ENCODE data around the gene LCNL1. TPM values are rescaled to one million over a fixed set of nuclear protein-coding genes. Genes with fewer than 3 reads are reported as not detected.

The LCNL1 gene
- total RNA-seq, 4 donors from 2014 or later = 0.28 to 0.83 TPM; not detected in 2

DNA sequence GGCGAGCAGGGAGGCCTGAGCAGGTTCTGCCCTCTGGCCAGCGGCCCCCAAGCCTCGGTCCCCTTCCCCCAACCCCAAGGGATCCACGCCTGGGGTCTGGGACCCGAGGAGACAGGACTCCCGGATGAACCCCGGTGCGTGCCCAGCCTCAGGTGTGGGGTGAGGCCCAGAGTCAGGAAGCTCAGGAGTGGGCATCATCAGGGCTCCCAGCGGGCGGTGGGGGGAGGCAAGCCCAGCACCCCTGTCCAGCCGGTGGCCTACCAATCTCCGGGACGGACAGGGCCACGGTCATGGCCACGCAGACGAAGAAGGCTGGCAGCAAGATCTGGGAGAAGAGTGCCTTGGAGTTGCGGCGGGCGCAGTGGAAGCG, 30.8 kb downstream of the LCNL1 start:
- DNase-seq = no peak
- H3K27me3 ChIP-seq = no peaks in the 10 kb centered on the region
- no peaks in the 10 kb centered on the region for H3K9me3 ChIP-seq
- H3K27ac ChIP-seq = no peak overlapping the region
- no peak overlapping the region for H3K4me3 ChIP-seq
- TF ChIP-seq, protein P1, sequence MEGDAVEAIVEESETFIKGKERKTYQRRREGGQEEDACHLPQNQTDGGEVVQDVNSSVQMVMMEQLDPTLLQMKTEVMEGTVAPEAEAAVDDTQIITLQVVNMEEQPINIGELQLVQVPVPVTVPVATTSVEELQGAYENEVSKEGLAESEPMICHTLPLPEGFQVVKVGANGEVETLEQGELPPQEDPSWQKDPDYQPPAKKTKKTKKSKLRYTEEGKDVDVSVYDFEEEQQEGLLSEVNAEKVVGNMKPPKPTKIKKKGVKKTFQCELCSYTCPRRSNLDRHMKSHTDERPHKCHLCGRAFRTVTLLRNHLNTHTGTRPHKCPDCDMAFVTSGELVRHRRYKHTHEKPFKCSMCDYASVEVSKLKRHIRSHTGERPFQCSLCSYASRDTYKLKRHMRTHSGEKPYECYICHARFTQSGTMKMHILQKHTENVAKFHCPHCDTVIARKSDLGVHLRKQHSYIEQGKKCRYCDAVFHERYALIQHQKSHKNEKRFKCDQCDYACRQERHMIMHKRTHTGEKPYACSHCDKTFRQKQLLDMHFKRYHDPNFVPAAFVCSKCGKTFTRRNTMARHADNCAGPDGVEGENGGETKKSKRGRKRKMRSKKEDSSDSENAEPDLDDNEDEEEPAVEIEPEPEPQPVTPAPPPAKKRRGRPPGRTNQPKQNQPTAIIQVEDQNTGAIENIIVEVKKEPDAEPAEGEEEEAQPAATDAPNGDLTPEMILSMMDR (IDR thresholded peaks at IDR 0.05) = no peak
- no peak for TF ChIP-seq POLR2A (IDR thresholded peaks at IDR 0.05)
- H3K36me3 ChIP-seq = peaks cover 0 to 66% (median 0%) of the 10 kb centered on the region in 3 donors
- H3K4me1 ChIP-seq = no peaks in the 10 kb centered on the region

DNA sequence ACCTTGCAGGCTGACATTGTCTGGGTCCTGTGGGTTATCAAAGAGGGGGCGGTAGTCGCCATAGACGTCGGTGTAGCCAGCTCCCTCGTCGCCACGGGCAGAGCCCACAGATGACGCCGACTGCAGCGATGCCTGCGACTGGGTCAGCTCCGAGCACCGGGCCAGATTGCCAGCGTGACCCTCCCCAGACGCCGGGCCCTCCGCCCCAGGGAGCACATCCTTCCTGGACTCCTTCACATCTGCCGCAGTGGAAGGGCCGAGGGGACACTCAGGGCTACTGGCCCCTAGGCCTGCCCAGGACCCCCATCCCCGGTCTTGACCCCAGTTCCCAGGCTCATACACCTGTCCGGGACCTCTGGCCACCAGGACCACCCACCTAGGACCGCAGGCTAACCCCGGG, 31.4 kb downstream of the LCNL1 start:
- DNase-seq = no peak
- Histone ChIP-seq H3K36me3 (peaks cover 0 to 62% (median 0%) of the 10 kb centered on the region in 3 donors), H3K4me1 (no peaks in the 10 kb centered on the region), H3K27ac (no peak overlapping the region), H3K4me3 (no peak overlapping the region), H3K27me3 (no peaks in the 10 kb centered on the region), H3K9me3 (no peaks in the 10 kb centered on the region)
- TF ChIP-seq, protein P1 (IDR thresholded peaks at IDR 0.05) = no peak
- no peak for TF ChIP-seq POLR2A (IDR thresholded peaks at IDR 0.05)

DNA sequence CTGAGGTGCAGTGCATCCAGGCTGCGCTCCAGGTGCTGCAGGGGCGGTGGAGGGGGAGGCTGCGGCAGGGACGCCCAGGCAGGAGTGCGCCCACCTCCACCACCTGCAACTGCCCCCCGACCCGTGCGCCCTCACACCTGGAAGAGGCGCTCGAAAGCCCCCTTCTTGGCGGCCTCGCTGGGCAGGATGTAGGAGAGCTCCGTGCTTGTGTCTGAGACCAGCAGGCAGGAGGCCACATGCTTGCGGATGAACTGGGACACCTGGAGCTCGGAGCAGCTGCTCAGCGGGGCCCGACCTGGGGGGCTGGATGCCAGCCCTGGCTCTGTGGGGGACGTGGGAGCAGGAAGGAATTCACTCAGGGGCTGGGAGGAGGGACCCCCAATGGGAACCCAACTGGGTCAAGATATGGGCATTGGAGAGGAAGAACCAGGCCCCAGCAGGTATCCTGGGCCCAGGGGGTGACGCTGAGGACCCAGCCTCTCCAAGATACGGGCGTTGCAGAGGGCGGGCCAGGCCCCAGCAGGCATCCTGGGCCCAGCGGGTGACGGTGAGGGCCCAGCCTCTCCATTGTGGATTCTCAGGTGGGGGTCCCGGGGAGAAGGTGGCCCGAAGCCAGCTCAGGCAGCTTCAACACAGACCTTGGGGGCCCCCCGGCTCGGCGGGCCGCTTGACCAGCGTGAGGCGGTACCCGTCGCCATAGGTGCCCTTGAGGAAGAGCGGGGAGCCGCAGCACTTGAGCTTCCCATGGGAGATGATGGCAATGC, 32.2 kb downstream of the LCNL1 start:
- H3K9me3 ChIP-seq = no peaks in the 10 kb centered on the region

DNA sequence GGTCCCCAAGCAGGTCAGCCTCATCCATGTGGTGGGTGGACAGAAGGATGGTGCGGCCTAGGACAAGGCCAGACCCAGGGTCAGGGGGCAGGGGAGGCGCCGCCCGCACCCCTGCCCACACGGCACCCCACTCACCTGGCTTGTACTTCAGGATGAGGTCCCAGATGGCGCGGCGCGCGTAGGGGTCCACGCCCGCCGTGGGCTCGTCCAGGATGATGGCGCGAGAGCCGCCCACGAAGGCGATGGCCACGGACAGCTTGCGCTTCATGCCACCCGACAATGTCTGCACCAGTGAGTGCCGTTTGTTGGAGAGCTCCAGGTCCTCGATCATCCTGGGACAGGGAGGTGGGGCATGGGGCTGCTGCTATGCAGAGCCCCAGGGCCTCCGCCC, 32.7 kb downstream of the LCNL1 start:
- no peak overlapping the region for H3K27ac ChIP-seq
- H3K4me3 ChIP-seq = no peak overlapping the region
- H3K9me3 ChIP-seq = no peaks in the 10 kb centered on the region
- DNase-seq = no peak
- TF ChIP-seq, protein P1 (IDR thresholded peaks at IDR 0.05) = no peak
- H3K4me1 ChIP-seq = no peaks in the 10 kb centered on the region
- no peaks in the 10 kb centered on the region for H3K27me3 ChIP-seq
- peaks cover 0 to 56% (median 0%) of the 10 kb centered on the region in 3 donors for H3K36me3 ChIP-seq

More for the DNA sequence above, 32.2 kb downstream of the LCNL1 start:
- no peaks in the 10 kb centered on the region for H3K4me1 ChIP-seq
- TF ChIP-seq, protein P1 (IDR thresholded peaks at IDR 0.05) = no peak
- no peak for TF ChIP-seq POLR2A (IDR thresholded peaks at IDR 0.05)
- no peak overlapping the region for H3K4me3 ChIP-seq
- no peak overlapping the region for H3K27ac ChIP-seq
- H3K36me3 ChIP-seq = peaks cover 0 to 56% (median 0%) of the 10 kb centered on the region in 3 donors
- DNase-seq = no peak
- no peaks in the 10 kb centered on the region for H3K27me3 ChIP-seq

DNA sequence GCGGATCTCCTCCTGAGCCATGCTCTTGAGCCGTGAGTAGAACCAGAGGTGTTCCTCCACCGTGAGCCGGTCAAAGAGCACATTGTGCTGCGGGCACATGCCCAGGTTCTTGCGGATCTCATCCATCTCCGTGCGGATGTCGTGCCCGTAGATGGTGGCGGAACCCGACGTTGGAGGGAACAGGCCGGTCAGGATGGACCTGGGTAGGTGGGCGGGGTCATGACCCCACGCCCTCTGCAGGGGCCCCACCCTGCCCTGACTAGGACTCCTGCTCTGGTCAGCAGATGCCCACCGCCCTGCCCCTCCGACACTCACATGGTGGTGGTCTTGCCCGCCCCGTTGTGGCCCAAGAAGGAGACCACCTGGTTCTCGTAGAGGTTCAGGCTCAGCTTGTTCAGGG, 33.2 kb downstream of the LCNL1 start:
- peaks cover 0 to 55% (median 0%) of the 10 kb centered on the region in 3 donors for H3K36me3 ChIP-seq
- no peaks in the 10 kb centered on the region for H3K4me1 ChIP-seq
- no peaks in the 10 kb centered on the region for H3K9me3 ChIP-seq
- H3K27ac ChIP-seq = no peak overlapping the region
- no peak for DNase-seq
- H3K27me3 ChIP-seq = no peaks in the 10 kb centered on the region
- TF ChIP-seq, protein P1 (IDR thresholded peaks at IDR 0.05) = no peak
- TF ChIP-seq POLR2A (IDR thresholded peaks at IDR 0.05) = no peak
- no peak overlapping the region for H3K4me3 ChIP-seq

All from Peyer's patch (tissue), 4 donors.